HepG2 (cell line): Measurements from ENCODE around the gene TTLL11. TPM values are rescaled to one million over a fixed set of nuclear protein-coding genes. Genes with fewer than 3 reads are reported as not detected.

Experiments used
- ATAC-seq: fragments of 200-7000 bp; cut with Tn5 transposase; 3 replicates; pipeline ENCODE4 v1.9.1; 2020; ENCODE audit warnings: mild to moderate bottlenecking, moderate library complexity
- BruUV-seq: library from RNA; stranded (reverse); fragments of 400-500 nt; replicated peaks from 2 replicates; lab custom pipeline; 2021; lab: Mats Ljungman, UMichigan
- CTCF ChIA-PET: fragments of 300-600 bp; formaldehyde crosslinking; extraction: SDS; loops from one replicate; lab custom pipeline; 2021; ENCODE audit warnings: low total read pairs, inconsistent platforms, low intra/inter-chr PET ratio; lab: Yijun Ruan, JAX
- POLR2A ChIA-PET: fragments of 350-600 bp; sonication (Branson Sonifier 250); formaldehyde crosslinking; loops from one replicate; lab custom pipeline; 2020; ENCODE audit warnings: antibody characterized with exemption, inconsistent platforms; lab: Yijun Ruan, JAX
- DNase-seq: peaks from one replicate; pipeline ENCODE4 v3.0.0-alpha.2; 2015; ENCODE audit warnings: low spot score
- FAIRE-seq: peaks from 3 replicates; lab custom pipeline; 2011; peaks lifted over from hg19 to GRCh38; lab: Jason Lieb, UNC
- H2AFZ ChIP-seq: one replicate; pipeline ENCODE4 v1.6.1; 2011; ENCODE audit warnings: low read length, inconsistent platforms
- H3K27ac ChIP-seq: fragments of 300-600 bp; 3 replicates; pipeline ENCODE4 v1.8.0; 2011; ENCODE audit warnings: mixed run types, mild to moderate bottlenecking, mixed read lengths, low read length, inconsistent platforms; ENCODE audit not compliant: insufficient read depth; ENCODE audit errors: extremely low read length
- H3K27me3 ChIP-seq, 2 experiments: fragments of 200-600 bp in 1 of 2; 2 replicates in 1 of 2; 3 replicates in 1 of 2; pipeline versions ENCODE4 v1.6.0 to v1.8.0; 2011; ENCODE audit warnings: low read length in 2 of 2, mild to moderate bottlenecking in 2 of 2, moderate library complexity in 2 of 2, inconsistent platforms in 1 of 2; ENCODE audit not compliant: insufficient read depth in 2 of 2, control insufficient read depth in 1 of 2
- H3K36me3 ChIP-seq, 2 experiments: fragments of 200-600 bp in 1 of 2; replicated peaks in 1 of 2; 2 replicates in 1 of 2; 3 replicates in 1 of 2; pipeline versions ENCODE4 v1.5.1 to v1.8.0; 2011; ENCODE audit warnings: low read length in 2 of 2, inconsistent platforms in 1 of 2; ENCODE audit not compliant: insufficient read depth in 2 of 2, control insufficient read depth in 1 of 2
- H3K4me1 ChIP-seq: 2 replicates; pipeline ENCODE4 v1.5.1; 2012; ENCODE audit warnings: low read length, inconsistent platforms; ENCODE audit not compliant: insufficient read depth
- H3K4me2 ChIP-seq: 2 replicates; pipeline ENCODE4 v1.6.0; 2011; ENCODE audit warnings: low read depth, low read length, inconsistent platforms
- H3K4me3 ChIP-seq, 3 experiments: fragments of 200-600 bp in 1 of 3; sonication (generic), shearing (Covaris generic) in 1 of 3; replicated peaks in 1 of 3; 2 replicates each; pipeline ENCODE4 v1.5.1; 2011 to 2016; ENCODE audit warnings: low read length in 3 of 3, inconsistent platforms in 2 of 3, low read depth in 2 of 3, mild to moderate bottlenecking in 2 of 3, control low read depth in 1 of 3, mixed read lengths in 1 of 3; ENCODE audit not compliant: insufficient read depth in 1 of 3
- H3K79me2 ChIP-seq: one replicate; pipeline ENCODE4 v1.6.1; 2011; ENCODE audit warnings: low read length, inconsistent platforms; ENCODE audit not compliant: insufficient read depth
- H3K9ac ChIP-seq: 2 replicates; pipeline ENCODE4 v1.6.0; 2011; ENCODE audit warnings: mild to moderate bottlenecking, low read depth, low read length, inconsistent platforms; ENCODE audit not compliant: insufficient read depth
- H3K9me3 ChIP-seq: 2 replicates; pipeline ENCODE4 v1.5.1; 2012; ENCODE audit warnings: mild to moderate bottlenecking, low read length
- H4K20me1 ChIP-seq: 2 replicates; pipeline ENCODE4 v1.6.0; 2011; ENCODE audit warnings: inconsistent platforms, mild to moderate bottlenecking, low read length, moderate library complexity; ENCODE audit not compliant: insufficient read depth
- KIAA2018 ChIP-seq: sonication (generic); formaldehyde crosslinking; IDR thresholded peaks from 2 replicates; pipeline ENCODE4 v1.5.0; 2020; ENCODE audit warnings: mild to moderate bottlenecking, missing genetic modification reagents, borderline replicate concordance
- PHF20 ChIP-seq: sonication (generic); formaldehyde crosslinking; IDR thresholded peaks from 2 replicates; pipeline ENCODE4 v1.5.0; 2020; ENCODE audit warnings: mild to moderate bottlenecking, missing genetic modification reagents
- PHF5A ChIP-seq: IDR thresholded peaks from one replicate; pipeline ENCODE4 v1.6.1; 2018; ENCODE audit warnings: low read depth, missing genetic modification reagents; ENCODE audit not compliant: unreplicated experiment
- SAP130 ChIP-seq: IDR thresholded peaks from 2 replicates; pipeline ENCODE4 v1.6.1; 2016; ENCODE audit warnings: low read depth
- ZFY ChIP-seq: sonication (generic); formaldehyde crosslinking; IDR thresholded peaks from 2 replicates; pipeline ENCODE4 v1.4.0; 2020; ENCODE audit warnings: missing genetic modification reagents
- ZKSCAN5 ChIP-seq: sonication (generic); formaldehyde crosslinking; IDR thresholded peaks from 2 replicates; pipeline ENCODE4 v1.5.1; 2020; ENCODE audit warnings: mild to moderate bottlenecking, missing genetic modification reagents
- WGBS: methylation state at CpG from one replicate; pipeline ENCODE4 v1.1.6; 2017; ENCODE audit warnings: low lambda C conversion rate; 5-methylcytosine and 5-hydroxymethylcytosine counted together
- in situ Hi-C: cut with HindIII; loops from 2 replicates; pipeline ENCODE4 v1.10.0; 2017; ENCODE audit warnings: low pct_unique_long_range_greater_than_20kb; ENCODE audit not compliant: extremely low pct_ligation_motif_present
- intact Hi-C: fragments of 100-400 bp; cut with micrococcal nuclease; formaldehyde crosslinking; loops from one replicate; pipeline ENCODE4 v1.10.0; 2022; ENCODE audit not compliant: unreplicated experiment
- polyA plus RNA-seq, 8 experiments: library from polyadenylated mRNA; depleted of rRNA in 3 of 8; stranded (reverse) in 7 of 8; unstranded in 1 of 8; fragments of >200 nt; fragmentation: Illumina TruSeq in 4 of 8; extraction: Trizol in 4 of 8; gene quantifications; 2 replicates each; pipeline versions ENCODE4 v1.2.1 to v1.2.3, GENCODE V29; 2011 to 2016; ENCODE audit warnings: low read depth in 4 of 8, missing spikeins in 1 of 8, mixed read lengths in 1 of 8; ENCODE audit not compliant: insufficient read depth in 1 of 8
- total RNA-seq, 5 experiments: library from RNA; depleted of rRNA; stranded (reverse); fragments of >200 nt; fragmentation: Illumina TruSeq; extraction: Trizol; gene quantifications; 2 replicates each; pipeline ENCODE4 v1.2.3, GENCODE V29; 2016; ENCODE audit warnings: low read depth in 1 of 5
- TF ChIP-seq, protein P1 (sequence below): sonication (generic); formaldehyde crosslinking; IDR thresholded peaks from 2 replicates; pipeline ENCODE4 v1.5.0; 2020; ENCODE audit warnings: mild to moderate bottlenecking, missing genetic modification reagents, borderline replicate concordance
- TF ChIP-seq, protein P2 (sequence below): sonication (generic); formaldehyde crosslinking; IDR thresholded peaks from 2 replicates; pipeline ENCODE4 v1.4.0; 2020; ENCODE audit warnings: missing genetic modification reagents, borderline replicate concordance

The TTLL11 gene
- total and polyA plus RNA-seq, 2 of the 13 experiments (the other 11 are each of a cell fraction or from before 2014, with no cell fraction given), result 4.5 to 5.2 TPM

DNA sequence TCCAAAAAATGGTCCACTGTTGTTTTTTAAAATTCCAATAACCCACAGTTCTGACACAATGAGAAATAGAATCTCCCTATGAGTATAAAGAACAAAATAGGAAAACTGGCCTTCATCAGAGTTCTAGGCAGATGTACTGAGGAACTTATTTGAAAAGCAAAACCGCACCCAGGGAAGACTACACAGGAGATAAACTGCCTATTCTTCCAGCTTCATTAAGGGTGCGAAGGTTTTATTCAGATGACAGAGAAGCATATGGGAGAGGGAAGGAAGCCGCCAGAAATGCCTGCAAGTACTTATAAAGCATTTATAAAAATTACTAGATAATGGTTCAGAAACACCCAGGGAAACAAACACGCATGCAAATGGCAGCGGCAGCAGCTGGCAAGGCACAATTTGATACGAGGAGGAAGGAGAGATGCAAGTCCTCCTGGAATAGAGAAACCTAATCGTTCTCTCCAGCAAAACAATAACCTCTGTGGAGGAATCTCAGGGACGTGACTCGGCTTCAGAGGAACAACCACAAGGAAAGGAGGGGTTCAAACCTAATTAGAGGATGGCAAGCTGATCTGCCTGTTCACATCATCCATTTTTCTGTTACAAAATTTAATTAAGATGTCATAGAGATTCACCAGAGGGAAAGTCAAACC is 9.0 kb downstream of the TTLL11 start:
- intact Hi-C loops (no loop called here), in situ Hi-C loops (no loop called here)
- ChIA-PET CTCF (no interaction called here), POLR2A (no interaction called here)
- no peak overlapping the region for H3K4me3 ChIP-seq
- ATAC-seq (no peak), FAIRE-seq (no peak), DNase-seq (no peak)
- peaks cover 18% of the 10 kb centered on the region for H3K4me1 ChIP-seq
- no peak overlapping the region for H3K9ac ChIP-seq
- no peak overlapping the region for H2AFZ ChIP-seq
- no peaks in the 10 kb centered on the region for H3K79me2 ChIP-seq
- WGBS, result 92% methylated on average over 9 of the region's 9 CpGs
- BruUV-seq, result no TSS peak
- H3K36me3 ChIP-seq, result peaks cover 2% of the 10 kb centered on the region in 2 experiments; a peak in 1 of 5 replicates
- no peak overlapping the region for H3K4me2 ChIP-seq
- H4K20me1 ChIP-seq, result no peaks in the 10 kb centered on the region
- H3K27me3 ChIP-seq, result no peaks in the 10 kb centered on the region
- no peak overlapping the region for H3K27ac ChIP-seq
- H3K9me3 ChIP-seq, result no peaks in the 10 kb centered on the region
- no peak for TF ChIP-seq KIAA2018 (CRISPR knock-in tag)
- no peak for TF ChIP-seq PHF5A
- TF ChIP-seq PHF20 (CRISPR knock-in tag), result no peak
- no peak for TF ChIP-seq ZKSCAN5 (CRISPR knock-in tag)
- TF ChIP-seq SAP130, result no peak
- TF ChIP-seq, protein P1, sequence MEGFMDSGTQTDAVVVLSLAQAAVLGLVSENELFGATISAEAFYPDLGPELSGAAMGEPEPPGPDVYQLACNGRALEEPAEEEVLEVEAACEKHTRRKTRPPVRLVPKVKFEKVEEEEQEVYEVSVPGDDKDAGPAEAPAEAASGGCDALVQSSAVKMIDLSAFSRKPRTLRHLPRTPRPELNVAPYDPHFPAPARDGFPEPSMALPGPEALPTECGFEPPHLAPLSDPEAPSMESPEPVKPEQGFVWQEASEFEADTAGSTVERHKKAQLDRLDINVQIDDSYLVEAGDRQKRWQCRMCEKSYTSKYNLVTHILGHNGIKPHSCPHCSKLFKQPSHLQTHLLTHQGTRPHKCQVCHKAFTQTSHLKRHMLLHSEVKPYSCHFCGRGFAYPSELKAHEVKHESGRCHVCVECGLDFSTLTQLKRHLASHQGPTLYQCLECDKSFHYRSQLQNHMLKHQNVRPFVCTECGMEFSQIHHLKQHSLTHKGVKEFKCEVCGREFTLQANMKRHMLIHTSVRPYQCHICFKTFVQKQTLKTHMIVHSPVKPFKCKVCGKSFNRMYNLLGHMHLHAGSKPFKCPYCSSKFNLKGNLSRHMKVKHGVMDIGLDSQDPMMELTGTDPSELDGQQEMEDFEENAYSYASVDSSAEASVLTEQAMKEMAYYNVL, result no peak
- no peak for TF ChIP-seq ZFY (CRISPR knock-in tag)
- TF ChIP-seq, protein P2, sequence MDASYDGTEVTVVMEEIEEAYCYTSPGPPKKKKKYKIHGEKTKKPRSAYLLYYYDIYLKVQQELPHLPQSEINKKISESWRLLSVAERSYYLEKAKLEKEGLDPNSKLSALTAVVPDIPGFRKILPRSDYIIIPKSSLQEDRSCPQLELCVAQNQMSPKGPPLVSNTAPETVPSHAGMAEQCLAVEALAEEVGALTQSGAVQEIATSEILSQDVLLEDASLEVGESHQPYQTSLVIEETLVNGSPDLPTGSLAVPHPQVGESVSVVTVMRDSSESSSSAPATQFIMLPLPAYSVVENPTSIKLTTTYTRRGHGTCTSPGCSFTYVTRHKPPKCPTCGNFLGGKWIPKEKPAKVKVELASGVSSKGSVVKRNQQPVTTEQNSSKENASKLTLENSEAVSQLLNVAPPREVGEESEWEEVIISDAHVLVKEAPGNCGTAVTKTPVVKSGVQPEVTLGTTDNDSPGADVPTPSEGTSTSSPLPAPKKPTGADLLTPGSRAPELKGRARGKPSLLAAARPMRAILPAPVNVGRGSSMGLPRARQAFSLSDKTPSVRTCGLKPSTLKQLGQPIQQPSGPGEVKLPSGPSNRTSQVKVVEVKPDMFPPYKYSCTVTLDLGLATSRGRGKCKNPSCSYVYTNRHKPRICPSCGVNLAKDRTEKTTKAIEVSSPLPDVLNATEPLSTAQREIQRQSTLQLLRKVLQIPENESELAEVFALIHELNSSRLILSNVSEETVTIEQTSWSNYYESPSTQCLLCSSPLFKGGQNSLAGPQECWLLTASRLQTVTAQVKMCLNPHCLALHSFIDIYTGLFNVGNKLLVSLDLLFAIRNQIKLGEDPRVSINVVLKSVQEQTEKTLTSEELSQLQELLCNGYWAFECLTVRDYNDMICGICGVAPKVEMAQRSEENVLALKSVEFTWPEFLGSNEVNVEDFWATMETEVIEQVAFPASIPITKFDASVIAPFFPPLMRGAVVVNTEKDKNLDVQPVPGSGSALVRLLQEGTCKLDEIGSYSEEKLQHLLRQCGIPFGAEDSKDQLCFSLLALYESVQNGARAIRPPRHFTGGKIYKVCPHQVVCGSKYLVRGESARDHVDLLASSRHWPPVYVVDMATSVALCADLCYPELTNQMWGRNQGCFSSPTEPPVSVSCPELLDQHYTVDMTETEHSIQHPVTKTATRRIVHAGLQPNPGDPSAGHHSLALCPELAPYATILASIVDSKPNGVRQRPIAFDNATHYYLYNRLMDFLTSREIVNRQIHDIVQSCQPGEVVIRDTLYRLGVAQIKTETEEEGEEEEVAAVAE (CRISPR knock-in tag), result no peak
